HepG2 (cell line): Measurements from ENCODE around the gene CKLF. TPM values are rescaled to one million over a fixed set of nuclear protein-coding genes. Genes with fewer than 3 reads are reported as not detected.

Experiments used
- AFF4 ChIP-seq: sonication (generic); formaldehyde crosslinking; IDR thresholded peaks from 2 replicates; pipeline ENCODE4 v1.4.0; 2020; ENCODE audit warnings: missing genetic modification reagents
- BRD4 ChIP-seq: sonication (generic); formaldehyde crosslinking; IDR thresholded peaks from 2 replicates; pipeline ENCODE4 v1.4.0; 2020; ENCODE audit warnings: missing genetic modification reagents
- EED ChIP-seq: sonication (generic); formaldehyde crosslinking; IDR thresholded peaks from 2 replicates; pipeline ENCODE4 v1.5.0; 2020; ENCODE audit warnings: mild to moderate bottlenecking, missing genetic modification reagents
- EHMT2 ChIP-seq: fragments of 200-600 bp; sonication (generic); IDR thresholded peaks from 2 replicates; pipeline ENCODE4 v1.7.0; 2017; ENCODE audit warnings: antibody characterized with exemption, low read depth, low read length, borderline replicate concordance
- ETV6 ChIP-seq: sonication (generic); formaldehyde crosslinking; conservative IDR thresholded peaks from 2 replicates; pipeline ENCODE4 v1.4.0; 2020; ENCODE audit warnings: missing genetic modification reagents
- KDM3A ChIP-seq: IDR thresholded peaks from 2 replicates; pipeline ENCODE4 v1.6.1; 2018; ENCODE audit warnings: low read depth, missing compliant biosample characterization
- MIXL1 ChIP-seq: IDR thresholded peaks from 2 replicates; pipeline ENCODE4 v1.6.1; 2016
- NFIC ChIP-seq: IDR thresholded peaks from 2 replicates; pipeline ENCODE4 v1.6.1; 2012; ENCODE audit warnings: mild to moderate bottlenecking, low read length, inconsistent platforms
- PHF8 ChIP-seq: sonication (generic); formaldehyde crosslinking; IDR thresholded peaks from 2 replicates; pipeline ENCODE4 v1.5.0; 2020; ENCODE audit warnings: missing genetic modification reagents
- SIX4 ChIP-seq: sonication (generic); formaldehyde crosslinking; IDR thresholded peaks from 2 replicates; pipeline ENCODE4 v1.4.0; 2020; ENCODE audit warnings: missing genetic modification reagents
- ZNF280D ChIP-seq: sonication (generic); formaldehyde crosslinking; IDR thresholded peaks from 2 replicates; pipeline ENCODE4 v1.5.1; 2020; ENCODE audit warnings: mild to moderate bottlenecking, missing genetic modification reagents
- ZNF772 ChIP-seq: sonication (generic); formaldehyde crosslinking; IDR thresholded peaks from 2 replicates; pipeline ENCODE4 v1.5.0; 2020; ENCODE audit warnings: mild to moderate bottlenecking, missing genetic modification reagents
- polyA plus RNA-seq, 8 experiments: library from polyadenylated mRNA; depleted of rRNA in 3 of 8; stranded (reverse) in 7 of 8; unstranded in 1 of 8; fragments of >200 nt; fragmentation: Illumina TruSeq in 4 of 8; extraction: Trizol in 4 of 8; gene quantifications; 2 replicates each; pipeline versions ENCODE4 v1.2.1 to v1.2.3, GENCODE V29; 2011 to 2016; ENCODE audit warnings: low read depth in 4 of 8, missing spikeins in 1 of 8, mixed read lengths in 1 of 8; ENCODE audit not compliant: insufficient read depth in 1 of 8
- total RNA-seq, 5 experiments: library from RNA; depleted of rRNA; stranded (reverse); fragments of >200 nt; fragmentation: Illumina TruSeq; extraction: Trizol; gene quantifications; 2 replicates each; pipeline ENCODE4 v1.2.3, GENCODE V29; 2016; ENCODE audit warnings: low read depth in 1 of 5
- TF ChIP-seq, protein P1 (sequence below): sonication (generic); formaldehyde crosslinking; conservative IDR thresholded peaks from 2 replicates; pipeline ENCODE4 v1.8.0; 2022; ENCODE audit warnings: mild to moderate bottlenecking, moderate library complexity, missing genetic modification reagents
- TF ChIP-seq, protein P2 (sequence below): sonication (generic); formaldehyde crosslinking; IDR thresholded peaks from 2 replicates; pipeline ENCODE4 v1.8.0; 2022; ENCODE audit warnings: mild to moderate bottlenecking, missing genetic modification reagents, moderate library complexity
- TF ChIP-seq, protein P3 (sequence below): sonication (generic); formaldehyde crosslinking; IDR thresholded peaks from 2 replicates; pipeline ENCODE4 v1.4.0; 2020; ENCODE audit warnings: low read depth, mild to moderate bottlenecking, missing genetic modification reagents
- TF ChIP-seq, protein P4 (sequence below): sonication (generic); formaldehyde crosslinking; IDR thresholded peaks from 2 replicates; pipeline ENCODE4 v1.8.0; 2022; ENCODE audit warnings: missing genetic modification reagents, mild to moderate bottlenecking, moderate library complexity, borderline replicate concordance

The CKLF gene
- total and polyA plus RNA-seq, 2 of the 13 experiments (the other 11 are each of a cell fraction or from before 2014, with no cell fraction given), result 120 to 167 TPM

- TF ChIP-seq ZNF280D (CRISPR knock-in tag), result peak; percentile 83; the same call in 1 of the 2 replicates
- no peak; the same call in 1 of the 2 replicates for TF ChIP-seq MIXL1 (CRISPR knock-in tag)
- no peak for TF ChIP-seq NFIC
- TF ChIP-seq EED, result no peak
- TF ChIP-seq PHF8 (CRISPR knock-in tag), result peak; percentile 94
- TF ChIP-seq, protein P1, sequence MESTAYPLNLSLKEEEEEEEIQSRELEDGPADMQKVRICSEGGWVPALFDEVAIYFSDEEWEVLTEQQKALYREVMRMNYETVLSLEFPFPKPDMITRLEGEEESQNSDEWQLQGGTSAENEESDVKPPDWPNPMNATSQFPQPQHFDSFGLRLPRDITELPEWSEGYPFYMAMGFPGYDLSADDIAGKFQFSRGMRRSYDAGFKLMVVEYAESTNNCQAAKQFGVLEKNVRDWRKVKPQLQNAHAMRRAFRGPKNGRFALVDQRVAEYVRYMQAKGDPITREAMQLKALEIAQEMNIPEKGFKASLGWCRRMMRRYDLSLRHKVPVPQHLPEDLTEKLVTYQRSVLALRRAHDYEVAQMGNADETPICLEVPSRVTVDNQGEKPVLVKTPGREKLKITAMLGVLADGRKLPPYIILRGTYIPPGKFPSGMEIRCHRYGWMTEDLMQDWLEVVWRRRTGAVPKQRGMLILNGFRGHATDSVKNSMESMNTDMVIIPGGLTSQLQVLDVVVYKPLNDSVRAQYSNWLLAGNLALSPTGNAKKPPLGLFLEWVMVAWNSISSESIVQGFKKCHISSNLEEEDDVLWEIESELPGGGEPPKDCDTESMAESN (CRISPR knock-in tag), result peak; percentile 91
- no peak for TF ChIP-seq SIX4 (CRISPR knock-in tag)
- no peak; the same call in 1 of the 2 replicates for TF ChIP-seq AFF4 (CRISPR knock-in tag)
- TF ChIP-seq ETV6 (CRISPR knock-in tag), result 0 out of 2 replicates have a peak, but pooled peaks have one; percentile 24
- TF ChIP-seq, protein P2, sequence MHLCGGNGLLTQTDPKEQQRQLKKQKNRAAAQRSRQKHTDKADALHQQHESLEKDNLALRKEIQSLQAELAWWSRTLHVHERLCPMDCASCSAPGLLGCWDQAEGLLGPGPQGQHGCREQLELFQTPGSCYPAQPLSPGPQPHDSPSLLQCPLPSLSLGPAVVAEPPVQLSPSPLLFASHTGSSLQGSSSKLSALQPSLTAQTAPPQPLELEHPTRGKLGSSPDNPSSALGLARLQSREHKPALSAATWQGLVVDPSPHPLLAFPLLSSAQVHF, result peak; percentile 35; the same call in 1 of the 2 replicates
- no peak for TF ChIP-seq EHMT2
- no peak; the same call in 1 of the 2 replicates for TF ChIP-seq BRD4 (CRISPR knock-in tag)
- TF ChIP-seq, protein P3, sequence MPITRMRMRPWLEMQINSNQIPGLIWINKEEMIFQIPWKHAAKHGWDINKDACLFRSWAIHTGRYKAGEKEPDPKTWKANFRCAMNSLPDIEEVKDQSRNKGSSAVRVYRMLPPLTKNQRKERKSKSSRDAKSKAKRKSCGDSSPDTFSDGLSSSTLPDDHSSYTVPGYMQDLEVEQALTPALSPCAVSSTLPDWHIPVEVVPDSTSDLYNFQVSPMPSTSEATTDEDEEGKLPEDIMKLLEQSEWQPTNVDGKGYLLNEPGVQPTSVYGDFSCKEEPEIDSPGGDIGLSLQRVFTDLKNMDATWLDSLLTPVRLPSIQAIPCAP (CRISPR knock-in tag), result no peak
- TF ChIP-seq, protein P4, sequence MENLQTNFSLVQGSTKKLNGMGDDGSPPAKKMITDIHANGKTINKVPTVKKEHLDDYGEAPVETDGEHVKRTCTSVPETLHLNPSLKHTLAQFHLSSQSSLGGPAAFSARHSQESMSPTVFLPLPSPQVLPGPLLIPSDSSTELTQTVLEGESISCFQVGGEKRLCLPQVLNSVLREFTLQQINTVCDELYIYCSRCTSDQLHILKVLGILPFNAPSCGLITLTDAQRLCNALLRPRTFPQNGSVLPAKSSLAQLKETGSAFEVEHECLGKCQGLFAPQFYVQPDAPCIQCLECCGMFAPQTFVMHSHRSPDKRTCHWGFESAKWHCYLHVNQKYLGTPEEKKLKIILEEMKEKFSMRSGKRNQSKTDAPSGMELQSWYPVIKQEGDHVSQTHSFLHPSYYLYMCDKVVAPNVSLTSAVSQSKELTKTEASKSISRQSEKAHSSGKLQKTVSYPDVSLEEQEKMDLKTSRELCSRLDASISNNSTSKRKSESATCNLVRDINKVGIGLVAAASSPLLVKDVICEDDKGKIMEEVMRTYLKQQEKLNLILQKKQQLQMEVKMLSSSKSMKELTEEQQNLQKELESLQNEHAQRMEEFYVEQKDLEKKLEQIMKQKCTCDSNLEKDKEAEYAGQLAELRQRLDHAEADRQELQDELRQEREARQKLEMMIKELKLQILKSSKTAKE (CRISPR knock-in tag), result no peak
- TF ChIP-seq KDM3A, result peak; percentile 53; the same call in 1 of the 2 replicates
- no peak; the same call in 1 of the 2 replicates for TF ChIP-seq ZNF772
These were observed 2.9 kb upstream of the CKLF start, which contains the start of gene TK2 (continued) for GRCh38 chr16:66549284-66550131.
